Nephron (organoid): ENCODE data around the gene ERCC1.
A peak's percentile ranks its signal among the peaks of the same experiment; 100 is the strongest.
"Not testable (repeated sequence)": the region's sequence is repeated elsewhere in the genome, so short reads cannot be mapped to it uniquely, and the experiment has no call there.

Experiments used
- H3K27ac Mint-ChIP-seq, 3 experiments: 2 replicates each; pipeline ENCODE4 v1.8.0; 2020; ENCODE audit warnings: mixed read lengths in 3 of 3, mild to moderate bottlenecking in 2 of 3, moderate library complexity in 1 of 3
- H3K27me3 Mint-ChIP-seq: 2 replicates; pipeline ENCODE4 v1.8.0; 2021; ENCODE audit warnings: low read depth, mild to moderate bottlenecking, moderate library complexity, mixed read lengths
- H3K36me3 Mint-ChIP-seq: 2 replicates; pipeline ENCODE4 v1.8.0; 2020; ENCODE audit warnings: low read depth, mixed read lengths
- H3K4me1 Mint-ChIP-seq: 2 replicates; pipeline ENCODE4 v1.8.0; 2020; ENCODE audit warnings: mixed read lengths
- H3K4me3 Mint-ChIP-seq, 3 experiments: 2 replicates each; pipeline ENCODE4 v1.8.0; 2020; ENCODE audit warnings: mild to moderate bottlenecking in 3 of 3, mixed read lengths in 3 of 3, moderate library complexity in 2 of 3
- H3K9me3 Mint-ChIP-seq: 2 replicates; pipeline ENCODE4 v1.8.0; 2020; ENCODE audit warnings: mixed read lengths
- CTCF ChIP-seq, 3 experiments: fragments of 200-600 bp; sonication (generic); IDR thresholded peaks; one replicate each; pipeline ENCODE4 v1.5.0; 2021; ENCODE audit warnings: antibody characterized with exemption in 3 of 3; ENCODE audit not compliant: unreplicated experiment in 3 of 3

ERCC1 gene

GRCh38 chr19:45408121-45408520 is 15.6 kb downstream of the ERCC1 start:
- Mint-ChIP-seq H3K27ac (no peak overlapping the region), H3K4me3 (peak overlapping the region; percentile 77 to 85 (median 80)), H3K36me3 (peaks cover 27% of the 10 kb centered on the region), H3K4me1 (peaks cover 25% of the 10 kb centered on the region), H3K27me3 (peaks cover 30% of the 10 kb centered on the region), H3K9me3 (no peaks in the 10 kb centered on the region)
- TF ChIP-seq CTCF (IDR thresholded peaks at IDR 0.05; ENCODE audit: unreplicated experiment in 3 of 3), result no peak

DNA sequence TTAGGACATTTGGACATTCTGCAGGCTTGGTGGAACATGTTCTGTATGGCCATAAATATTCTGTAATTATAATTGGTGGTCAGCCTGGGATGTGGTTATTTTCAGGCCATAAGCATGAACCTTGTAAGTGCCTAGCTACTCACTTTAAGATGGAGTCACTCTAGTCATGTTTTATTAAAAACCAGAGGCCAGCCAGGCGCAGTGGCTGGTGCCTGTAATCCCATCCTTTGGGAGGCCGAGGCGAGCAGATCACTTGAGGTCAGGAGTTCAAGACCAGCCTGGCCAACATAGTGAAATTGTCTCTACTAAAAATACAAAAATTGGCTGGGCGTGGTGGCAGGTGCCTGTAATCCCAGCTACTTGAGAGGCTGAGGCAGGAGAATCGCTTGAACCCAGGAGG is 16.1 kb downstream of the ERCC1 start:
- H3K36me3 Mint-ChIP-seq, result peaks cover 23% of the 10 kb centered on the region
- H3K4me3 Mint-ChIP-seq, result peak overlapping the region; percentile 53 to 95 (median 90)
- H3K27me3 Mint-ChIP-seq, result peaks cover 35% of the 10 kb centered on the region
- H3K27ac Mint-ChIP-seq, H3K9me3 Mint-ChIP-seq: not testable (repeated sequence)
- peaks cover 28% of the 10 kb centered on the region for H3K4me1 Mint-ChIP-seq

- Mint-ChIP-seq H3K27ac (peak overlapping the region; percentile 95 to 99 (median 98)), H3K4me1 (peaks cover 28% of the 10 kb centered on the region), H3K36me3 (peaks cover 18% of the 10 kb centered on the region), H3K9me3 (no peaks in the 10 kb centered on the region), H3K4me3 (peak overlapping the region; percentile 89 to 95 (median 90)), H3K27me3 (peaks cover 39% of the 10 kb centered on the region)
- no peak for TF ChIP-seq CTCF (IDR thresholded peaks at IDR 0.05; ENCODE audit: unreplicated experiment in 3 of 3)
These were observed 16.7 kb downstream of the ERCC1 start for GRCh38 chr19:45407091-45407375.

DNA sequence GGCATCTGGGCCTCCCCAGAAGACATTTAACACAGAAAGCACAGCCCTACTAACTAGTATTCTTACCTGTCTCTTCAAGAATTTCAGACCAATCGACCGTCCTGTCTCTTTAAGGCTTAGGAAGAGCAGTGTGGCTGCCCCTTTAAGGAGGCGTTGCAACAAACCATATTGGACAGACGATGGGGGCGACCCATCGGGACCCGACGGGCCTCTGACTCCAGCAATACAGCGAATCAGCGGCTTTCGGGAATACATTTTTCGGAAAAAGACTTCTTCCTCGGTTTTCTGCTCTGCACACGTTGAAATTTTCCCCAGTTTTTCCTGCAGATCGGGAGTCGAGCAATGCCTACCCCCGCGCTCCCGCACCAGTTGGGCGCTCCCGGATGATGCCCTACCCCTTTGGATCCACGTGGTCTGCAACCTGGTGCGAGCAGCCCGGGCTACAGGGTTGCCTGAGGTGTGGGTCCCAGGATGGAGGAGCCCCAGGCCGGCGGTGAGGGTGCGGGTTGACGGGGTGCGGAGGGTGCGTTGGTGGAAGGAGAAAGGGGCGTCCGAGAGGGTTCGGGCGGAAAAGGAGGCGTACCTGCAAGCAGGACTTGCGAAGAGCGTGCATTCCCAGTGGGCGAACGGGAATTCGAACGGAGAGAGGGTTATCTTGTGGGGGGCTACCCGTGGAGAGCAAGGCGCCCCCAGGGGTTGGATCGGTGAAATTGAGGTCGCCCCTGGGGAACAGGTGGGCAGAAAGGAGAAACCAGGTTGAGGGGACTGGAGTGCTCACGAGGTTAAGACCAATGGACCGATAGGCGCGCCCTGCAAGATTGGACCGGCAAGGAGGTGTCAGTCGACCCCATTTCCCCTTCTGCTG is 17.3 kb downstream of the ERCC1 start, which contains the start of gene POLR1G:
Gene POLR1G, plus strand, starts transcription at position 419 of the 865 bp plus-strand sequence. Its CDS starts 53 bp downstream, at position 472.
- peak within 1 kb of the TSS; percentile 95 to 99 (median 98) for H3K27ac Mint-ChIP-seq
- TF ChIP-seq CTCF (IDR thresholded peaks at IDR 0.05; ENCODE audit: unreplicated experiment in 3 of 3), result no peak
- peaks cover 28% of the 10 kb centered on the region for H3K4me1 Mint-ChIP-seq
- peak within 1 kb of the TSS; percentile 89 to 95 (median 90) for H3K4me3 Mint-ChIP-seq
- H3K36me3 Mint-ChIP-seq, result peaks cover 18% of the 10 kb centered on the region
- peaks cover 45% of the 10 kb centered on the region for H3K27me3 Mint-ChIP-seq
- H3K9me3 Mint-ChIP-seq, result no peaks in the 10 kb centered on the region

- H3K4me1 Mint-ChIP-seq, result peaks cover 28% of the 10 kb centered on the region
- H3K27ac Mint-ChIP-seq, result peak overlapping the region; percentile 95 to 99 (median 98)
- peaks cover 50% of the 10 kb centered on the region for H3K27me3 Mint-ChIP-seq
- no peak for TF ChIP-seq CTCF (IDR thresholded peaks at IDR 0.05; ENCODE audit: unreplicated experiment in 3 of 3)
- no peaks in the 10 kb centered on the region for H3K9me3 Mint-ChIP-seq
- H3K36me3 Mint-ChIP-seq, result peaks cover 17% of the 10 kb centered on the region
- peak overlapping the region; percentile 89 to 95 (median 90) for H3K4me3 Mint-ChIP-seq
These were observed 18.1 kb downstream of the ERCC1 start for GRCh38 chr19:45405435-45406225.
